Epithelial cell of proximal tubule (primary cell): Measurements from ENCODE around the gene ADGRG3. TPM values are rescaled to one million over a fixed set of nuclear protein-coding genes. Genes with fewer than 3 reads are reported as not detected.

Experiments
- DNase-seq: peaks from one replicate; pipeline ENCODE4 v3.0.0-alpha.2; 2011; ENCODE audit warnings: low read depth
- H3K4me3 ChIP-seq: 2 replicates; pipeline ENCODE4 v1.5.1; 2011; ENCODE audit warnings: low read depth, mild to moderate bottlenecking, low read length
- CTCF ChIP-seq: conservative IDR thresholded peaks from 2 replicates; pipeline ENCODE4 v1.5.1; 2012; ENCODE audit warnings: low read depth, mild to moderate bottlenecking, low read length
- total RNA-seq: library from RNA; depleted of rRNA; stranded (reverse); fragments of >200 nt; gene quantifications from 2 replicates; pipeline ENCODE4 v1.2.3, GENCODE V29; 2015

ADGRG3 gene
- total RNA-seq, 1 donor from 2014 or later = 0.06 TPM

GRCh38 chr16:57680842-57681375 is 12.8 kb downstream of the ADGRG3 start:
- TF ChIP-seq CTCF = no peak
- H3K4me3 ChIP-seq = no peak overlapping the region
- no peak for DNase-seq

GRCh38 chr16:57681950-57682728 is 14.0 kb downstream of the ADGRG3 start:
- H3K4me3 ChIP-seq = no peak overlapping the region
- no peak for DNase-seq
- no peak for TF ChIP-seq CTCF

- DNase-seq = no peak
- no peak for TF ChIP-seq CTCF
- H3K4me3 ChIP-seq = no peak overlapping the region
Observed at GRCh38 chr16:57682809-57683635, 14.9 kb downstream of the ADGRG3 start.

- TF ChIP-seq CTCF = no peak
- no peak overlapping the region for H3K4me3 ChIP-seq
- DNase-seq = no peak
Observed at GRCh38 chr16:57683636-57684545, 15.8 kb downstream of the ADGRG3 start.

- no peak overlapping the region for H3K4me3 ChIP-seq
- no peak for TF ChIP-seq CTCF
- DNase-seq = no peak
Observed at GRCh38 chr16:57684626-57685358, 16.7 kb downstream of the ADGRG3 start.

- no peak overlapping the region for H3K4me3 ChIP-seq
- DNase-seq = no peak
- TF ChIP-seq CTCF = no peak
Observed at GRCh38 chr16:57685633-57686032, 17.5 kb downstream of the ADGRG3 start.
